WTC11 (cell line): ENCODE results near the gene LIN9. TPM values are rescaled to one million over a fixed set of nuclear protein-coding genes. Genes with fewer than 3 reads are reported as not detected.

ENCODE experiments used
- ATAC-seq: fragments of 200-7000 bp; cut with Tn5 transposase; 2 replicates; pipeline ENCODE4 v1.10.0; 2021; ENCODE audit warnings: mild to moderate bottlenecking, moderate library complexity
- CTCF ChIA-PET: fragments of 300-600 bp; sonication (Branson Sonifier 250); formaldehyde crosslinking; loops from one replicate; lab custom pipeline; 2021; ENCODE audit warnings: antibody characterized with exemption; lab: Charles Lee
- POLR2A ChIA-PET: fragments of 350-600 bp; sonication (Branson Sonifier 250); formaldehyde crosslinking; loops from one replicate; lab custom pipeline; 2021; ENCODE audit warnings: antibody characterized with exemption; lab: Charles Lee
- DNase-seq: peaks from one replicate; pipeline ENCODE4 v3.0.0; 2021; ENCODE audit warnings: low spot score
- H3K27ac Mint-ChIP-seq: 2 replicates; pipeline ENCODE4 v1.8.0; 2021; ENCODE audit warnings: mixed read lengths
- H3K27me3 Mint-ChIP-seq: 2 replicates; pipeline ENCODE4 v1.8.0; 2021; ENCODE audit warnings: low read depth, mild to moderate bottlenecking, moderate library complexity, mixed read lengths
- H3K36me3 Mint-ChIP-seq: 2 replicates; pipeline ENCODE4 v1.8.0; 2021; ENCODE audit warnings: mixed read lengths
- H3K4me1 Mint-ChIP-seq: 2 replicates; pipeline ENCODE4 v1.8.0; 2022; ENCODE audit warnings: mixed read lengths
- H3K4me3 Mint-ChIP-seq: 2 replicates; pipeline ENCODE4 v1.8.0; 2021; ENCODE audit warnings: mild to moderate bottlenecking, moderate library complexity, mixed read lengths
- H3K9me3 Mint-ChIP-seq: 2 replicates; pipeline ENCODE4 v1.8.0; 2021; ENCODE audit warnings: mixed read lengths
- E2F5 ChIP-seq: sonication (generic); formaldehyde crosslinking; IDR thresholded peaks from 2 replicates; pipeline ENCODE4 v1.8.1; 2022; ENCODE audit warnings: mild to moderate bottlenecking, moderate library complexity, missing genetic modification reagents
- GRHL2 ChIP-seq: fragments of 250-450 bp; sonication (Bioruptor Pico); IDR thresholded peaks from 2 replicates; pipeline ENCODE4 v1.8.0; 2022; ENCODE audit warnings: mild to moderate bottlenecking, moderate library complexity; ENCODE audit not compliant: insufficient replicate concordance, severe bottlenecking
- HMGA2 ChIP-seq: fragments of 250-450 bp; sonication (Bioruptor Pico); IDR thresholded peaks from 2 replicates; pipeline ENCODE4 v1.4.0; 2021; ENCODE audit warnings: mild to moderate bottlenecking, moderate library complexity
- IRF2 ChIP-seq: sonication (generic); formaldehyde crosslinking; IDR thresholded peaks from 2 replicates; pipeline ENCODE4 v1.8.0; 2022; ENCODE audit warnings: low read depth, missing genetic modification reagents, borderline replicate concordance
- KAT7 ChIP-seq: sonication (generic); formaldehyde crosslinking; IDR thresholded peaks from 2 replicates; pipeline ENCODE4 v1.8.1; 2023; ENCODE audit warnings: missing genetic modification reagents, mild to moderate bottlenecking, borderline replicate concordance
- MYBL2 ChIP-seq: sonication (generic); formaldehyde crosslinking; IDR thresholded peaks from 2 replicates; pipeline ENCODE4 v1.8.1; 2023; ENCODE audit warnings: mild to moderate bottlenecking, moderate library complexity, missing genetic modification reagents
- NR1H2 ChIP-seq: sonication (generic); formaldehyde crosslinking; IDR thresholded peaks from 2 replicates; pipeline ENCODE4 v1.9.0; 2021; ENCODE audit warnings: mild to moderate bottlenecking, moderate library complexity, missing genetic modification reagents
- NR2C2 ChIP-seq: sonication (generic); formaldehyde crosslinking; IDR thresholded peaks from 2 replicates; pipeline ENCODE4 v1.8.0; 2022; ENCODE audit warnings: mild to moderate bottlenecking, missing genetic modification reagents
- PRRX2 ChIP-seq: fragments of 250-450 bp; sonication (Bioruptor Pico); IDR thresholded peaks from 2 replicates; pipeline ENCODE4 v1.8.0; 2021; ENCODE audit warnings: mild to moderate bottlenecking
- STAT6 ChIP-seq: sonication (generic); formaldehyde crosslinking; conservative IDR thresholded peaks from 2 replicates; pipeline ENCODE4 v1.8.1; 2023; ENCODE audit warnings: mild to moderate bottlenecking, low read depth, missing genetic modification reagents, moderate library complexity
- TEAD1 ChIP-seq: sonication (generic); formaldehyde crosslinking; IDR thresholded peaks from 2 replicates; pipeline ENCODE4 v1.8.0; 2022; ENCODE audit warnings: mild to moderate bottlenecking, missing genetic modification reagents
- ZBTB21 ChIP-seq: sonication (generic); formaldehyde crosslinking; IDR thresholded peaks from 2 replicates; pipeline ENCODE4 v1.8.1; 2023; ENCODE audit warnings: mild to moderate bottlenecking, missing genetic modification reagents, borderline replicate concordance
- ZNF317 ChIP-seq: sonication (generic); formaldehyde crosslinking; IDR thresholded peaks from 2 replicates; pipeline ENCODE4 v1.8.1; 2023; ENCODE audit warnings: low read depth, mild to moderate bottlenecking, moderate library complexity, missing genetic modification reagents, borderline replicate concordance
- ZNF416 ChIP-seq: fragments of 250-450 bp; sonication (Bioruptor Pico); IDR thresholded peaks from 2 replicates; pipeline ENCODE4 v1.9.0; 2021; ENCODE audit warnings: mild to moderate bottlenecking, inconsistent platforms
- ZNF423 ChIP-seq: fragments of 250-450 bp; sonication (Bioruptor Pico); IDR thresholded peaks from 2 replicates; pipeline ENCODE4 v2.1.2; 2022; ENCODE audit warnings: mild to moderate bottlenecking, moderate library complexity
- ZNF532 ChIP-seq: fragments of 250-450 bp; sonication (Bioruptor Pico); IDR thresholded peaks from 2 replicates; pipeline ENCODE4 v1.9.0; 2021; ENCODE audit warnings: mild to moderate bottlenecking, borderline replicate concordance
- ZNF671 ChIP-seq: fragments of 250-450 bp; sonication (Bioruptor Pico); IDR thresholded peaks from 2 replicates; pipeline ENCODE4 v1.8.0; 2021; ENCODE audit warnings: mild to moderate bottlenecking
- total RNA-seq: library from RNA; stranded (reverse); gene quantifications from 3 replicates; pipeline ENCODE4 v1.2.3, GENCODE V29; 2021
- TF ChIP-seq, protein P1 (sequence below): fragments of 250-450 bp; sonication (Bioruptor Pico); IDR thresholded peaks from 2 replicates; pipeline ENCODE4 v2.1.2; 2022; ENCODE audit warnings: mild to moderate bottlenecking, moderate library complexity
- TF ChIP-seq, protein P2 (sequence below): sonication (generic); formaldehyde crosslinking; conservative IDR thresholded peaks from 2 replicates; pipeline ENCODE4 v1.8.1; 2022; ENCODE audit warnings: mild to moderate bottlenecking, missing genetic modification reagents
- TF ChIP-seq, protein P3 (sequence below): sonication (generic); formaldehyde crosslinking; IDR thresholded peaks from 2 replicates; pipeline ENCODE4 v1.8.1; 2022; ENCODE audit warnings: low read depth, missing genetic modification reagents, borderline replicate concordance
- TF ChIP-seq, protein P4 (sequence below): sonication (generic); formaldehyde crosslinking; IDR thresholded peaks from 2 replicates; pipeline ENCODE4 v1.8.0; 2022; ENCODE audit warnings: mild to moderate bottlenecking, missing genetic modification reagents

LIN9 gene
- total RNA-seq, 1 experiment from 2014 or later, result 15.7 TPM

- TF ChIP-seq, protein P1, sequence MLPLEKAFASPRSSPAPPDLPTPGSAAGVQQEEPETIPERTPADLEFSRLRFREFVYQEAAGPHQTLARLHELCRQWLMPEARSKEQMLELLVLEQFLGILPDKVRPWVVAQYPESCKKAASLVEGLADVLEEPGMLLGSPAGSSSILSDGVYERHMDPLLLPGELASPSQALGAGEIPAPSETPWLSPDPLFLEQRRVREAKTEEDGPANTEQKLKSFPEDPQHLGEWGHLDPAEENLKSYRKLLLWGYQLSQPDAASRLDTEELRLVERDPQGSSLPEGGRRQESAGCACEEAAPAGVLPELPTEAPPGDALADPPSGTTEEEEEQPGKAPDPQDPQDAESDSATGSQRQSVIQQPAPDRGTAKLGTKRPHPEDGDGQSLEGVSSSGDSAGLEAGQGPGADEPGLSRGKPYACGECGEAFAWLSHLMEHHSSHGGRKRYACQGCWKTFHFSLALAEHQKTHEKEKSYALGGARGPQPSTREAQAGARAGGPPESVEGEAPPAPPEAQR (CRISPR knock-in tag), result no peak
- TF ChIP-seq E2F5 (CRISPR knock-in tag), result no peak
These were observed 6.2 kb downstream of the LIN9 start (continued) for GRCh38 chr1:226302731-226303130.

DNA sequence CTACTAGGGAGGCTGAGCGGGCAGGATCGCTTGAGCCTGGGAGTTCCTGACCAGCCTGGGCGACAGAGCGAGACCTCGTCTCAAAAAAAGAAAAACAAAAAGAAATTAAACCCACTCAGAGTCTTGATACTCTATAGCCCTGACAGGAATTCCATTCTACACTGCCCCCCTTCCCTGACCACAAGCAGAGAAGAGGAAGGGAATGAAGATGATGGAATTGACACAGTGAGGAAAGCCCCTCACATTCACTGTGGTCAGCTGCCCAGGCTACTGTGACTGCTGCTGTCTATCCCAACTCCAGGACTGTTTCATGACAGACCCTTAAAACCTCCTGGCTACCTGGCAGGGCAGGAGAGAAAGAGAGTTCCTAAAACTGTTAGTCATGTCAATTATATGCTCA, 12.1 kb downstream of the LIN9 start:
- TF ChIP-seq, protein P2, sequence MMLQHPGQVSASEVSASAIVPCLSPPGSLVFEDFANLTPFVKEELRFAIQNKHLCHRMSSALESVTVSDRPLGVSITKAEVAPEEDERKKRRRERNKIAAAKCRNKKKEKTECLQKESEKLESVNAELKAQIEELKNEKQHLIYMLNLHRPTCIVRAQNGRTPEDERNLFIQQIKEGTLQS (CRISPR knock-in tag), result no peak
- TF ChIP-seq NR1H2 (no peak), GRHL2 (CRISPR knock-in tag) (no peak), STAT6 (CRISPR knock-in tag) (no peak), HMGA2 (no peak), ZNF423 (CRISPR knock-in tag) (no peak), ZNF532 (CRISPR knock-in tag) (no peak), TEAD1 (CRISPR knock-in tag) (no peak), PRRX2 (CRISPR knock-in tag) (no peak), ZBTB21 (CRISPR knock-in tag) (no peak), ZNF317 (CRISPR knock-in tag) (no peak), KAT7 (CRISPR knock-in tag) (no peak)
- Mint-ChIP-seq H3K36me3 (peaks cover 41% of the 10 kb centered on the region), H3K4me1 (no peaks in the 10 kb centered on the region), H3K27ac (no peak overlapping the region), H3K4me3 (no peak overlapping the region), H3K27me3 (no peaks in the 10 kb centered on the region), H3K9me3 (no peaks in the 10 kb centered on the region)
- ChIA-PET CTCF (no interaction called here), POLR2A (no interaction called here)
- ATAC-seq (no peak), DNase-seq (no peak)

DNA sequence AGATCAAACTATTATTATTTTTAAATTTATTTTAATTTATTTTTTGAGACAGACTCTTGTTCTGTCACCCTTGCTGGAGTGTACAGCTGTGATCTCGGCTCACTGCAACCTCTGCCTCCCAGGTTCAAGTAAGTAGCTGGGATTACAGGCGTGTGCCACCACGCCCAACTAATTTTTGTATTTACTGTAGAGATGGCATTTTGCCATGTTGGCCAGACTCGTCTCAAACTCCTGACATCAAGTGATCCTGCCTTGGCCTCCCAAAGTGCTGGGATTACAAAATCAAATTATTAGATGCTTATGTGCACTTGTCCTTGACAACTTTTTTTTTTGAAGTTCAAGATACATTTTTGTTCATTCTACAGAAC, 15.4 kb downstream of the LIN9 start:
- Mint-ChIP-seq H3K36me3 (peaks cover 38% of the 10 kb centered on the region), H3K9me3 (no peaks in the 10 kb centered on the region), H3K27me3 (no peaks in the 10 kb centered on the region), H3K27ac (no peak overlapping the region), H3K4me3 (no peak overlapping the region), H3K4me1 (no peaks in the 10 kb centered on the region)
- ATAC-seq (no peak), DNase-seq (no peak)
- CTCF ChIA-PET, result interaction anchor here (2.4 kb wide), 1 partner anchor 40 kb away, joined by 7 read pairs; no protein-coding TSS in a partner anchor
- POLR2A ChIA-PET, result no interaction called here
- TF ChIP-seq ZNF671, result no peak
- TF ChIP-seq, protein P3, sequence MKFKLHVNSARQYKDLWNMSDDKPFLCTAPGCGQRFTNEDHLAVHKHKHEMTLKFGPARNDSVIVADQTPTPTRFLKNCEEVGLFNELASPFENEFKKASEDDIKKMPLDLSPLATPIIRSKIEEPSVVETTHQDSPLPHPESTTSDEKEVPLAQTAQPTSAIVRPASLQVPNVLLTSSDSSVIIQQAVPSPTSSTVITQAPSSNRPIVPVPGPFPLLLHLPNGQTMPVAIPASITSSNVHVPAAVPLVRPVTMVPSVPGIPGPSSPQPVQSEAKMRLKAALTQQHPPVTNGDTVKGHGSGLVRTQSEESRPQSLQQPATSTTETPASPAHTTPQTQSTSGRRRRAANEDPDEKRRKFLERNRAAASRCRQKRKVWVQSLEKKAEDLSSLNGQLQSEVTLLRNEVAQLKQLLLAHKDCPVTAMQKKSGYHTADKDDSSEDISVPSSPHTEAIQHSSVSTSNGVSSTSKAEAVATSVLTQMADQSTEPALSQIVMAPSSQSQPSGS, result no peak
- TF ChIP-seq IRF2 (CRISPR knock-in tag), result no peak
- TF ChIP-seq NR2C2 (CRISPR knock-in tag), result no peak
- TF ChIP-seq ZNF416 (CRISPR knock-in tag), result no peak
- TF ChIP-seq, protein P1 (CRISPR knock-in tag), result no peak
- TF ChIP-seq MYBL2 (CRISPR knock-in tag), result no peak
- TF ChIP-seq, protein P4, sequence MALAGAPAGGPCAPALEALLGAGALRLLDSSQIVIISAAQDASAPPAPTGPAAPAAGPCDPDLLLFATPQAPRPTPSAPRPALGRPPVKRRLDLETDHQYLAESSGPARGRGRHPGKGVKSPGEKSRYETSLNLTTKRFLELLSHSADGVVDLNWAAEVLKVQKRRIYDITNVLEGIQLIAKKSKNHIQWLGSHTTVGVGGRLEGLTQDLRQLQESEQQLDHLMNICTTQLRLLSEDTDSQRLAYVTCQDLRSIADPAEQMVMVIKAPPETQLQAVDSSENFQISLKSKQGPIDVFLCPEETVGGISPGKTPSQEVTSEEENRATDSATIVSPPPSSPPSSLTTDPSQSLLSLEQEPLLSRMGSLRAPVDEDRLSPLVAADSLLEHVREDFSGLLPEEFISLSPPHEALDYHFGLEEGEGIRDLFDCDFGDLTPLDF (CRISPR knock-in tag), result no peak
